Suppressor macrophage treated with lipopolysaccharide for 4 hours (primary cell): Measurements from ENCODE around the gene PTPN2.
A peak's percentile ranks its signal among the peaks of the same experiment; 100 is the strongest.
"Not testable (repeated sequence)": the region's sequence is repeated elsewhere in the genome, so short reads cannot be mapped to it uniquely, and the experiment has no call there.

Experiments used
- DNase-seq: peaks from one replicate; pipeline ENCODE4 v3.0.0-alpha.2; 2020

Gene PTPN2

GRCh38 chr18:12890964-12891363, 6.9 kb upstream of the PTPN2 start:
- DNase-seq = no peak

GRCh38 chr18:12886498-12887126, 2.6 kb upstream of the PTPN2 start:
- DNase-seq = peak; percentile 63

- DNase-seq = no peak
These were observed 1.5 kb upstream of the PTPN2 start for GRCh38 chr18:12885500-12885899.

- peak; percentile 97 for DNase-seq
These were observed 628 bp upstream of the PTPN2 start for GRCh38 chr18:12884406-12885323.

GRCh38 chr18:12883372-12883683, 709 bp downstream of the PTPN2 start:
- DNase-seq = no peak

- peak; percentile 69 for DNase-seq
These were observed 1.3 kb downstream of the PTPN2 start for GRCh38 chr18:12882453-12883371.

GRCh38 chr18:12880541-12880910, 3.5 kb downstream of the PTPN2 start:
- DNase-seq = peak; percentile 93

GRCh38 chr18:12879840-12880540, 4.0 kb downstream of the PTPN2 start:
- DNase-seq = peak; percentile 98

- DNase-seq = not testable (repeated sequence)
These were observed 9.0 kb downstream of the PTPN2 start for GRCh38 chr18:12874992-12875391.

GRCh38 chr18:12873961-12874567, 10.0 kb downstream of the PTPN2 start:
- not testable (repeated sequence) for DNase-seq

GRCh38 chr18:12872408-12872807, 11.6 kb downstream of the PTPN2 start:
- no peak for DNase-seq

GRCh38 chr18:12868576-12868975, 15.5 kb downstream of the PTPN2 start:
- DNase-seq = no peak

- DNase-seq = peak; percentile 37
These were observed 16.5 kb downstream of the PTPN2 start for GRCh38 chr18:12867441-12868123.

- DNase-seq = no peak
These were observed 20.3 kb downstream of the PTPN2 start for GRCh38 chr18:12863687-12864216.

GRCh38 chr18:12862874-12863482, 21.1 kb downstream of the PTPN2 start:
- DNase-seq = no peak

GRCh38 chr18:12862467-12862866, 21.6 kb downstream of the PTPN2 start:
- no peak for DNase-seq

GRCh38 chr18:12861637-12862036, 22.4 kb downstream of the PTPN2 start:
- no peak for DNase-seq

GRCh38 chr18:12860530-12860929, 23.5 kb downstream of the PTPN2 start:
- no peak for DNase-seq

GRCh38 chr18:12858991-12859390, 25.0 kb downstream of the PTPN2 start:
- peak; percentile 37 for DNase-seq

GRCh38 chr18:12857991-12858544, 26.0 kb downstream of the PTPN2 start:
- no peak for DNase-seq
